CD4-positive, alpha-beta T cell treated with Interleukin-17A for 4 hours (primary cell): Measurements from ENCODE around the gene FIBCD1.
"Not testable (repeated sequence)": the region's sequence is repeated elsewhere in the genome, so short reads cannot be mapped to it uniquely, and the experiment has no call there.

Source experiments
- DNase-seq: peaks from one replicate; pipeline ENCODE4 v3.0.0-alpha.2; 2020; ENCODE audit warnings: mixed read lengths

The FIBCD1 gene

GRCh38 chr9:130921300-130921988, 17.6 kb downstream of the FIBCD1 start:
- no peak for DNase-seq

GRCh38 chr9:130920762-130921299, 18.2 kb downstream of the FIBCD1 start:
- DNase-seq = no peak

- no peak for DNase-seq
Observed at GRCh38 chr9:130920233-130920632, 18.8 kb downstream of the FIBCD1 start.

- DNase-seq = no peak
Observed at GRCh38 chr9:130919559-130920145, 19.4 kb downstream of the FIBCD1 start.

- DNase-seq = no peak
Observed at GRCh38 chr9:130918826-130919558, 20.1 kb downstream of the FIBCD1 start.

GRCh38 chr9:130918101-130918825, 20.8 kb downstream of the FIBCD1 start:
- DNase-seq = no peak

- DNase-seq = no peak
Observed at GRCh38 chr9:130917168-130917960, 21.7 kb downstream of the FIBCD1 start.

- no peak for DNase-seq
Observed at GRCh38 chr9:130915096-130915447, 24.0 kb downstream of the FIBCD1 start.

GRCh38 chr9:130914417-130915095, 24.5 kb downstream of the FIBCD1 start:
- no peak for DNase-seq

- DNase-seq = no peak
Observed at GRCh38 chr9:130913599-130914416, 25.2 kb downstream of the FIBCD1 start.

- DNase-seq = no peak
Observed at GRCh38 chr9:130912932-130913598, 26.0 kb downstream of the FIBCD1 start.

GRCh38 chr9:130911254-130912049, 27.6 kb downstream of the FIBCD1 start:
- DNase-seq = no peak

GRCh38 chr9:130910670-130911069, 28.4 kb downstream of the FIBCD1 start:
- DNase-seq = not testable (repeated sequence)

GRCh38 chr9:130910041-130910440, 29.0 kb downstream of the FIBCD1 start:
- not testable (repeated sequence) for DNase-seq

- no peak for DNase-seq
Observed at GRCh38 chr9:130908878-130909355, 30.1 kb downstream of the FIBCD1 start.

GRCh38 chr9:130908146-130908877, 30.7 kb downstream of the FIBCD1 start:
- no peak for DNase-seq

GRCh38 chr9:130906735-130907416, 32.2 kb downstream of the FIBCD1 start:
- no peak for DNase-seq
